Left ventricle myocardium inferior (tissue), 1 donor: ENCODE measurements around the gene CTNNA2. TPM values are rescaled to one million over a fixed set of nuclear protein-coding genes. Genes with fewer than 3 reads are reported as not detected.

Experiments
- DNase-seq: peaks from one replicate; pipeline ENCODE4 v3.0.0-alpha.2; 2020
- H3K27ac ChIP-seq: fragments of 200-600 bp; replicated peaks from 2 replicates; pipeline ENCODE4 v1.8.0; 2021
- H3K27me3 ChIP-seq: fragments of 200-600 bp; 2 replicates; pipeline ENCODE4 v1.8.0; 2021; ENCODE audit warnings: low read depth
- H3K36me3 ChIP-seq: fragments of 200-600 bp; 2 replicates; pipeline ENCODE4 v1.8.0; 2021
- H3K4me1 ChIP-seq: fragments of 200-600 bp; 2 replicates; pipeline ENCODE4 v1.8.0; 2021
- H3K4me3 ChIP-seq: fragments of 200-600 bp; 2 replicates; pipeline ENCODE4 v1.8.0; 2021; ENCODE audit warnings: mild to moderate bottlenecking, moderate library complexity
- H3K9me3 ChIP-seq: fragments of 200-600 bp; replicated peaks from 2 replicates; pipeline ENCODE4 v1.8.0; 2021
- intact Hi-C: fragments of 100-400 bp; cut with micrococcal nuclease; formaldehyde crosslinking; loops from one replicate; pipeline ENCODE4 v1.11.0; 2022
- total RNA-seq: library from RNA; stranded (reverse); fragmentation: NEBNext Ultra II Directional; extraction: Animal tissue kit (Norgen Biotek cat#: 25700); gene quantifications from one replicate; pipeline ENCODE4 v1.2.1, GENCODE V29; 2021
- TF ChIP-seq, protein P1 (sequence below): fragments of 200-600 bp; IDR thresholded peaks from 2 replicates; pipeline ENCODE4 v1.8.0; 2021; ENCODE audit warnings: antibody characterized with exemption, mild to moderate bottlenecking, borderline replicate concordance
- donor health status: DM: no; HTN: yes; CAD: no; lungs with severe emphysema.

CTNNA2 gene
- total RNA-seq, 1 donor from 2014 or later, result not detected

GRCh38 chr2:80154231-80154915 is 641.5 kb downstream of the CTNNA2 start:
- TF ChIP-seq, protein P1, sequence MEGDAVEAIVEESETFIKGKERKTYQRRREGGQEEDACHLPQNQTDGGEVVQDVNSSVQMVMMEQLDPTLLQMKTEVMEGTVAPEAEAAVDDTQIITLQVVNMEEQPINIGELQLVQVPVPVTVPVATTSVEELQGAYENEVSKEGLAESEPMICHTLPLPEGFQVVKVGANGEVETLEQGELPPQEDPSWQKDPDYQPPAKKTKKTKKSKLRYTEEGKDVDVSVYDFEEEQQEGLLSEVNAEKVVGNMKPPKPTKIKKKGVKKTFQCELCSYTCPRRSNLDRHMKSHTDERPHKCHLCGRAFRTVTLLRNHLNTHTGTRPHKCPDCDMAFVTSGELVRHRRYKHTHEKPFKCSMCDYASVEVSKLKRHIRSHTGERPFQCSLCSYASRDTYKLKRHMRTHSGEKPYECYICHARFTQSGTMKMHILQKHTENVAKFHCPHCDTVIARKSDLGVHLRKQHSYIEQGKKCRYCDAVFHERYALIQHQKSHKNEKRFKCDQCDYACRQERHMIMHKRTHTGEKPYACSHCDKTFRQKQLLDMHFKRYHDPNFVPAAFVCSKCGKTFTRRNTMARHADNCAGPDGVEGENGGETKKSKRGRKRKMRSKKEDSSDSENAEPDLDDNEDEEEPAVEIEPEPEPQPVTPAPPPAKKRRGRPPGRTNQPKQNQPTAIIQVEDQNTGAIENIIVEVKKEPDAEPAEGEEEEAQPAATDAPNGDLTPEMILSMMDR, result no peak
- intact Hi-C loops, result no loop called here
- H3K9me3 ChIP-seq, result no peaks in the 10 kb centered on the region
- no peak overlapping the region for H3K4me3 ChIP-seq
- no peaks in the 10 kb centered on the region for H3K36me3 ChIP-seq
- no peaks in the 10 kb centered on the region for H3K27me3 ChIP-seq
- no peaks in the 10 kb centered on the region for H3K4me1 ChIP-seq
- DNase-seq, result no peak
- no peak overlapping the region for H3K27ac ChIP-seq

DNA sequence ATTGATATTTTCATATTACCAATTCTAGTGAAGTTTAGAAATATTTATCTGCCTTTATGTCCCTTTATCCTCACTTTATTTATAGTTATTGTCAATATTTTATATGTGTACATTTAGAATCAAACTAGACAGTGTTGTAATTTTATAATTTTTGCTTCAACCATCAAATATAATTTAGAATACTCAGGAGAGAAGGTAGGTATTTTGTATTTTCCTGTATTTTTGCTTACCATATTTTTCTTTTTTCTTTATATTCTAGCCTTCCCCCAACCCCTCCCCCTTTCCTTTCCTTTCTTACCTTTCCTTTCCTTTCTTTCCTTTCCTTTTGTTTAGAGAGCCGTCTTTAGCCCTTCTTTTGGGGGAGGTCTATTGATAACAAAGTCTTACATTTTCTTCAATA is 651.5 kb downstream of the CTNNA2 start:
- Histone ChIP-seq H3K9me3 (peaks cover 15% of the 10 kb centered on the region), H3K27ac (no peak overlapping the region), H3K27me3 (no peaks in the 10 kb centered on the region), H3K4me3 (no peak overlapping the region), H3K4me1 (no peaks in the 10 kb centered on the region), H3K36me3 (no peaks in the 10 kb centered on the region)
- TF ChIP-seq, protein P1, result no peak
- DNase-seq, result no peak
- intact Hi-C loops, result no loop called here

DNA sequence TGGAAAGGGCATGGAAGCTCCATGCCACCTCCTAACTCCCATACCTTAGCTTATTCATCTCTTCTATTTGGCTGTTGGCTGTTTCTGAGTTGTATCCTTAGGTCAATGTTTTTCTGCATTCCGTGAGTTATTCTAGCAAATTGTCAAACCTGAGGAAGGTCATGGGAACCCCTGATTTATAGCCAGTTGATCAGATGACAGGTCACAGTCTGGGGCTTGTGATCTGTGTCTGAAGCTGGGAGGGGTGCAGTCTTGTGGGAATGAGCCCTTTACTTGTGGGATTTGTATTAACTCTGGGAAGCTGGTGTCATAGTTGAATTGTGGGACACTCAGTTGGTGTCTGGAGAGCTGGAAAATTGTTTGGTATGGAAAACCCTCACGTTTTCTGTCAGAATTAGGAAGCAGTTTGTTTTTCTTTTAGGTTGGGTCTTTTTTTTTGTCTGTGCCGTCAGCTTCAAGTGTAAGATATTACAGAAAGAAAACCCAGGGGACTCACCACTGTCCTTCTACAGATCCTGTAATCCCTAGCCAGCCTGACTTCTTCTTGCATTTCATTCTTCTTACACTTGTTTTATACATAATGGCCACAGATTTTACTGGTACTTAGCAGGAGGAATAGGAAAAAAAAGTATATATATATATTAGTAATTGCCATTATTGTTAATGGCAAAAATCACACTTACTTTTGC is 653.8 kb downstream of the CTNNA2 start:
- TF ChIP-seq, protein P1, result no peak
- Histone ChIP-seq H3K27ac (no peak overlapping the region), H3K36me3 (no peaks in the 10 kb centered on the region), H3K4me3 (no peak overlapping the region), H3K27me3 (no peaks in the 10 kb centered on the region), H3K4me1 (no peaks in the 10 kb centered on the region), H3K9me3 (no peaks in the 10 kb centered on the region)
- DNase-seq, result no peak
- intact Hi-C loops, result no loop called here

DNA sequence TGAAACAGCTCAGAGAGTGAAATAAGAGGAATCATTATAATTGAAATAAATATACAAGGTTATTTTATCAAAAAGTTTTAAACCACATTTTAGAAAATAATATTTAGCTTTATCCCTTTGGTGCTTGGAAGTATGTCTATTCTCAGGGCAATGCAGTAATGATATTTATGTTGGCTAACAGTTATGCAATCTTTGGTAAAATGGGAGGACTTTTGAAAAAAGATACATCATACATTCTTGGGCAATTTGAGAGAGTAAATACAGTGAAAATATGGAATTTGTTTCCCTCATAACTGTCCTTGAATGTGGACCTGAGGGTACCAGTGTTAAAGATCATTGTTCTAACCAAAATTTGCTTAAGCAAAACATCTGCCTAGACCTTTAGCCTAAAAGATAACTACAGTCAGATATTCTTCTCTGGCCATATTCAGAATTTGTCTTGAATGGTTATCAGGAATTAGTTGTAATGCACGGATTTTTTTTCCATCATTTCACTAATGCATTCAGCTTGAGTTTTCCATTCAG is 654.5 kb downstream of the CTNNA2 start:
- Histone ChIP-seq H3K4me1 (no peaks in the 10 kb centered on the region), H3K27ac (no peak overlapping the region), H3K9me3 (no peaks in the 10 kb centered on the region), H3K36me3 (no peaks in the 10 kb centered on the region), H3K27me3 (no peaks in the 10 kb centered on the region), H3K4me3 (no peak overlapping the region)
- intact Hi-C loops, result no loop called here
- TF ChIP-seq, protein P1, result no peak
- no peak for DNase-seq

GRCh38 chr2:80168037-80168436 is 655.2 kb downstream of the CTNNA2 start:
- no peaks in the 10 kb centered on the region for H3K9me3 ChIP-seq
- H3K27me3 ChIP-seq, result no peaks in the 10 kb centered on the region
- TF ChIP-seq, protein P1, result no peak
- H3K4me3 ChIP-seq, result no peak overlapping the region
- no peak for DNase-seq
- no peaks in the 10 kb centered on the region for H3K4me1 ChIP-seq
- no peak overlapping the region for H3K27ac ChIP-seq
- intact Hi-C loops, result no loop called here
- H3K36me3 ChIP-seq, result no peaks in the 10 kb centered on the region
